ENCODE data around the gene ABCA8.

Gene ABCA8

GRCh38 chr17:68868708-68869107 lies 86.5 kb downstream of the ABCA8 start:
- DNase-seq = no peak

GRCh38 chr17:68867759-68868516 lies 87.3 kb downstream of the ABCA8 start:
- DNase-seq = no peak

GRCh38 chr17:68865584-68865983 lies 89.6 kb downstream of the ABCA8 start:
- no peak for DNase-seq

- no peak for DNase-seq
Observed at GRCh38 chr17:68863091-68863652, 92.0 kb downstream of the ABCA8 start.

- DNase-seq = no peak
Observed at GRCh38 chr17:68861602-68862001, 93.6 kb downstream of the ABCA8 start.

- no peak for DNase-seq
Observed at GRCh38 chr17:68860941-68861340, 94.3 kb downstream of the ABCA8 start.

- DNase-seq = no peak
Observed at GRCh38 chr17:68854452-68854851, 100.7 kb downstream of the ABCA8 start.

- no peak for DNase-seq
Observed at GRCh38 chr17:68853439-68853838, 101.8 kb downstream of the ABCA8 start.

GRCh38 chr17:68853036-68853435 lies 102.2 kb downstream of the ABCA8 start:
- no peak for DNase-seq

GRCh38 chr17:68851890-68852289 lies 103.3 kb downstream of the ABCA8 start:
- no peak for DNase-seq

- no peak for DNase-seq
Observed at GRCh38 chr17:68850749-68851510, 104.3 kb downstream of the ABCA8 start.

- DNase-seq = no peak
Observed at GRCh38 chr17:68849673-68850610, 105.2 kb downstream of the ABCA8 start.

- DNase-seq = no peak
Observed at GRCh38 chr17:68847711-68848110, 107.5 kb downstream of the ABCA8 start.

- no peak for DNase-seq
Observed at GRCh38 chr17:68843522-68843921, 111.7 kb downstream of the ABCA8 start.

GRCh38 chr17:68840073-68840472 lies 115.1 kb downstream of the ABCA8 start:
- DNase-seq = no peak

GRCh38 chr17:68835071-68835470 lies 120.1 kb downstream of the ABCA8 start:
- DNase-seq = no peak

- DNase-seq = no peak
Observed at GRCh38 chr17:68834328-68834836, 120.8 kb downstream of the ABCA8 start.

- DNase-seq = no peak
Observed at GRCh38 chr17:68832109-68832802, 122.9 kb downstream of the ABCA8 start.

- DNase-seq = no peak
Observed at GRCh38 chr17:68831170-68831569, 124.0 kb downstream of the ABCA8 start.

- no peak for DNase-seq
Observed at GRCh38 chr17:68830313-68830712, 124.9 kb downstream of the ABCA8 start.

- no peak for DNase-seq
Observed at GRCh38 chr17:68829211-68829610, 126.0 kb downstream of the ABCA8 start.

- DNase-seq = no peak
Observed at GRCh38 chr17:68824707-68825106, 130.5 kb downstream of the ABCA8 start.
